Esophagus muscularis mucosa (tissue), 3 donors: Measurements from ENCODE around the gene SMPX.

Experiments
- CTCF ChIP-seq, 3 experiments: fragments of 200-600 bp in 2 of 3; fragments of 450-650 bp in 1 of 3; sonication (generic) in 2 of 3; IDR thresholded peaks; one replicate each; pipeline ENCODE4 v1.5.1; 2017 to 2019; ENCODE audit warnings: antibody characterized with exemption in 3 of 3, mild to moderate bottlenecking in 2 of 3, moderate library complexity in 1 of 3
- POLR2A ChIP-seq: fragments of 450-650 bp; IDR thresholded peaks from one replicate; pipeline ENCODE4 v1.6.1; 2017; ENCODE audit warnings: antibody characterized with exemption, moderate library complexity, mild to moderate bottlenecking, low read depth

- no peak for TF ChIP-seq POLR2A
- TF ChIP-seq CTCF (IDR thresholded peaks at IDR 0.05) = no peak
These were observed 24.2 kb downstream of the SMPX start for GRCh38 chrX:21733705-21734104.
